ENCODE data around the gene FAM241A.
"Not testable (repeated sequence)": the region's sequence is repeated elsewhere in the genome, so short reads cannot be mapped to it uniquely, and the experiment has no call there.

The FAM241A gene

DNA sequence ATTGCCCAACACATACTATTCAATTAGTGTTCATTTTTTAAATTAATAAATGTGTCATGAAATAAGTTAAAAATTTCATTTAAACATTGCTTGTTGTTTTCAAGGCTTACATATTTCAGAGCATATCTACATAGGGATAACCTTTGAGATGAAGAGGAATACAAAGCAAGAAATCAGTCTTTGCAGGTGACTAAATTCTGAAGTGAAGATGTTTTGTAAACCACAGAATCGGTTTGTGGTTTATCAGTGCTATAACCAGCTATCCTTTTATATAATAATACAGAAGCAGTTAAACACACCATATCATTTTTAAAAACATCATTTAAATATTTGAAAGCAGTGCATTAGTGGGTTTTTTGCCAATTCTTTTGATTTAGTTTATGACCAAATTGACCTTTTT lies 26.9 kb downstream of the FAM241A start:
- no peak for DNase-seq (ENCODE audit: extremely low read depth in 1 of 2, low read depth in 1 of 2)

DNA sequence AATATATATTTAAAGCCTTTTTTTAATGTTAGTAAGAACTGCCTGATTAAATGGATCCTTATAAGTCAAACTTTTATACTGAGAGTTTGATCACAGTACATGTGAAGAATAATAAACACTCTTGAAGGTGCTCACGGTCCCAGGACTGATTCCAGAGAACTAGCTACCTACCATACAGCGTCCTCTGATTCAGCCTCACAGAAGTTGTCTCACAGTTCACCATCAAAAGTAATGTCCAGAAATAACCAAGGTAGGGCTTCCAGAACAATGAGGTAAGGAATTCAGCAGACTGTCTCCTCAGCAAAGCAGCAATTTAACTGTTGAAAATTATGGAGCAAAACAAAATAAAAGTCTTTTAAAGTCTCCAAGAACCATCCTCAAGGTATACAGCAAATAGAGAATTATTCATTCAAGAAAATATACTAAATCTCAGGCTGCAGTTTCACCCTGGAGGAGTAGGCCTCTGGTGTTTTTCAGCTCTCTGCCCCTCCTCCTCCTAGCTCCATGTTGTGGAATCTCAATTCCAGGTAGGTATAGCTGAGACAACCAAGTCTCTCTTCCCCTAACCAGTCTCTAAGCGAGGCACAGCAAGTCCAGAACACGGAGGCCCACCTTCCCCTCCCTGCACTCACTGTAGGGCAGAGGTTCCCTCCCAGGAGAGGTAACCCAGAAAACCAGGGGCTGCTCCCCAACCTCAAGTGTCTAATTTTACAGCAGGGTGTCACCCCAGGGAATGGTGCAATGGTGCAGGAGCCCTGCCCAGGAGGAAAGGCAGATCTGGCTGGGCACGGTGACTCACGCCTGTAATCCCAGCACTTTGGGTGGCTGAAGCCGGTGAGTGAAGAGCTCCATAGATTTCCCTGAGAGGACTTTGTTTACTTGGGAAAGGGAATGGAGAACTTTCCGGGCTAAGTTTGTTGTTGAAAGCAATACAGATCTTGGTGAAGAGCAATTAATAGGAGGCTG lies 28.6 kb downstream of the FAM241A start:
- no peak for DNase-seq (ENCODE audit: extremely low read depth in 1 of 2, low read depth in 1 of 2)

DNA sequence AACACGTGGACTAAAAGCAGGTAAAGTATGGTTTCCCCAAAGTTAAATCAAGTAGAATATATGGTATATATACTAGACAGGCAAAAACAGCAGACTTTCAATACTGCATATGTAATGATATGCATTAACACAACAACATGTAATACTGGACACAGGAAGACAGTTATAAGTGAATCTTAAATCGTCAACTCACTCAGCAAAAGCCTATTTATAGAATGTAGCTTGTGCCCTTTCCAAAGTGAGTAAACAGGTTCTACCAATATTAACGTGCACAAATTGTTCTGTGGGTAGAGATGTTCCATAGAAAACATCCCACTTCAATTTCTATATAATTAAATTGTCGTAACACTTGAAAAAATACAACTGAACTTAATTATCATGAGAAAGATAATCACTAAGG lies 30.6 kb downstream of the FAM241A start:
- DNase-seq (ENCODE audit: extremely low read depth in 1 of 2, low read depth in 1 of 2) = no peak

DNA sequence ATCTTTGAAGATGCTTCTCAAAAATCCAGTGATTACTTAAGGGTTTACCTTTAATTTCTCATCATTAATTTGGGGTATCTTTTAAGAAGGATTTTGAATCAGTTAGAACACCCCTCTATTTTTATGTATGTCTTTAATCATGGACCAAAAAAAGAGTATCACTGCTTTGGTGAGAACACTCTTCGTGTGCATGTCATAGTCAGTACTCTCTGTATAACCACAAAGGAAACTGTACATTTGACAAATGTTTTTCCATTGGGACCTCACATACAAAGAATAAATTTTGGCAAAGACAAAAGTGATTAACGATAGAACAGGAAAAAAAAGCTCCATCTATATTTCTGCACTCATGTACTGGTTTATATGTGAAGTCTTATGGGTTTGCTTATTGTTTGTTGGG lies 31.3 kb downstream of the FAM241A start:
- DNase-seq (ENCODE audit: extremely low read depth in 1 of 2, low read depth in 1 of 2) = no peak

DNA sequence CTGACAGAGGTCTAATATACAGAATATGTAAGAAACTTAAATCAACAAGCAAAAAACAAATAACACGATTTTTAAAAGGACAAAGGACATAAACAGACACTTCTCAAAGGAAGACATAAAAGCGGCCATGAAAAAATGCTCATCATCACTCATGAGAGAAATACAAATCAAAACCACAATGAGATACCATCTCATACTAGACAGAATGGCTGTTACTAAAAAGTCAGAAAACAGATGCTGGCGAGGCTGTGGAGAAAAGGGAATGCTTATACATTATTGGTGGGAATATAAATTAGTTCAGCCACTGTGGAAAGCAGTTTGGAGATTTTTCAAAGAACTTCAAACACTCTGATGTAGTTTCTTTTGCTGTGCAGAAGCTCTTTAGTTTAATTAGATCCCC lies 33.5 kb downstream of the FAM241A start:
- not testable (repeated sequence) for DNase-seq (ENCODE audit: extremely low read depth in 1 of 2, low read depth in 1 of 2)

DNA sequence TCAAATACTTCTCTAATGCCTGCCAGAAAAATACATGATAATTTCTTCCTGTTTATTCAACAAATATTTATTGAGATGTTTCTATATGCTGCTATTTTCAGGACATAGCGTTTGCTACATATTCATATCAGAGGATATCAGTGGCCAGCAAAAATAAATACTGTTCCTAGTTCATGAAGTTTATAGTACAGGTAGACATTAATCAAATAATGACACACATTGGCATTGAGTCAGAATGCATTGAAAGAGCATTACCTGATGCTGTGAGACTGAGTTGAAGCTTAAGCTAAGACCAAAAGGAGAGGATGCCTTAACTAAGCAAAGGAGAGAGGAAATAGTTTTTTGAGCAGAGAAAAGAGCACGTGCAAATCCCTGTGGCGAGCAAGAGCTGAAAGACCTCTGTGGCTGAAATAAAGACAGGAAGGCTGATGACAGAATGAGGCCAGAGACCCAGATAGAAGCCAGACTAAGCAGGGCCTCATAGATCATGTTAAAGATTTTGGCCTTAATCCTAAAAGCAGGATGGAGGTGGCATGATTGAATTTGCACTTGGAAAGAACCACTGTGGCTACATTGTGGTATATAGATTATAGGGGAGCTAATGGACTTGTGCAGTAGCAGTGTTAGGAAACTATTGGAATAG lies 36.2 kb downstream of the FAM241A start:
- no peak for DNase-seq (ENCODE audit: extremely low read depth in 1 of 2, low read depth in 1 of 2)

DNA sequence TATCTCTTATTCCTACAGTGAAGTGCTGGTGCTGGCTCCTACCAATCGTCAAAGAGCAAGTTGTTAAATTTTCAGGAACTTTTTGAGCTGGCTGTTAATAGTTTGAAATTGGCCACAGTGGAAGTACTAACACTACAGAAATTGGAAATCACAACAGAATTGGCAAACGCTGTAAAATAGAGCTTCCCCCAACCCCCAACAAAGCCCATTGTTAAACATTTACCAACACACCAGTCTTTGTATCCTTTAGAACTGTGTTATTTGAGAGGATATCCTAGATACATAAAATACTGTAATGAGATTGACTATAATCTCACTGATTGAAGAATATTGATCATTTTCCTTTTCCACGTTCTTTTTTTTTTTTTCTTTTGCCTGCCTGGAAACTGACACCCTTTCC lies 37.4 kb downstream of the FAM241A start:
- no peak for DNase-seq (ENCODE audit: extremely low read depth in 1 of 2, low read depth in 1 of 2)

DNA sequence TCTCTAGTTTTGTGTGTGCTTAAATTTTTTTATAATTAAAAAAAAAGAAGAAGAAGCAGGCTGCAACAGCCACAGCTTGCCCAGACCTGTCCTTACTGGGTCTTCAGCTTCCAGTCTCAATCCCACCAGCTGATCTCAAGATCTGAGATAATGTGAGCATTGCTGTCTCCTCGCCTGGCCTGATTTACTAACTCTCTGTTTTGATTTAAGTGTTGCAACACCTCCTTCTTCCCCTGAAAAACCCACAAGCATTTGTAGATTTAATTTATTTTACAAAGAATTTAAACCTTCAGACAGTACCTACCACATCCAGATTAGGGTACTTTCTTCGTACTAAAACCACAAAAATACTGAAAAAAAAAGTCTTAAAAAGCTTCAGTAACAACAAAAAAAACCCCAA lies 38.0 kb downstream of the FAM241A start:
- DNase-seq (ENCODE audit: extremely low read depth in 1 of 2, low read depth in 1 of 2) = no peak

DNA sequence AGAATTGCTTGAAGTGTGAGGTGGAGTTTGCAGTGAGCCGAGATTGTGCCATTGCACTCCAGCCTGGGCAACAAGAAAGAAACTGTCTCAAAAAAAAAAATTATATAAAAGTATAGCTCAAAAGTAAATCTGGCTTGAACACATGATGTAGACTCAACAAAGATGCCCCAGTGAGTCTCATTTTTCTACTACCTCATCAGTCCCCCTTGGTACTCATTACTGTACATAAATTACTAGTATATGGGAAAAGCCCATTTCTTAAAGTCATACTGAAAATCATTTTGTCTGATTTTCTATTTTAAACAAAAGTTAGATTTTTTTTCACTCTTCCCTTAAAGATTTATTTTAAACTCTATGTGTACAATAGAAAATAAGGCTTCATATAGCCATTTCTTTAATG lies 39.2 kb downstream of the FAM241A start:
- DNase-seq (ENCODE audit: extremely low read depth in 1 of 2, low read depth in 1 of 2) = no peak

DNA sequence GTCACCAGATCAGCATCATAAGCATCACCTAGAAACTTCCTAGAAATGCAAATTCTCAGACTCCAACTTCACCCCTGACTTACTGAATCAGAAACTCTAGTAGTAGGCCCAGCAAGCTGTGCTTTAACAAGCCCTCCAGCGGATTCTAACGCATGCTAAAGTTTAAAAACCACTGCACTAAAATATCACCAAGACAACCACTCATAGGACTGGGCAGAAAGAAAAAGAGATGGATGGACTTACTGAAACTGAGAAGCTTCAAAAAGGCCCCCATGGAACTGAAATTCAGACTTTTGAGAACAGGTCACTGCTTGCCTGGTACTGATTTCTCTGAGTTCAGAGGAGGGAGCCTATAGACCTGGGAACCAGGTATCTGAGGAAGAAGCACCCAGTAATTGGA lies 40.1 kb downstream of the FAM241A start:
- no peak for DNase-seq (ENCODE audit: extremely low read depth in 1 of 2, low read depth in 1 of 2)

DNA sequence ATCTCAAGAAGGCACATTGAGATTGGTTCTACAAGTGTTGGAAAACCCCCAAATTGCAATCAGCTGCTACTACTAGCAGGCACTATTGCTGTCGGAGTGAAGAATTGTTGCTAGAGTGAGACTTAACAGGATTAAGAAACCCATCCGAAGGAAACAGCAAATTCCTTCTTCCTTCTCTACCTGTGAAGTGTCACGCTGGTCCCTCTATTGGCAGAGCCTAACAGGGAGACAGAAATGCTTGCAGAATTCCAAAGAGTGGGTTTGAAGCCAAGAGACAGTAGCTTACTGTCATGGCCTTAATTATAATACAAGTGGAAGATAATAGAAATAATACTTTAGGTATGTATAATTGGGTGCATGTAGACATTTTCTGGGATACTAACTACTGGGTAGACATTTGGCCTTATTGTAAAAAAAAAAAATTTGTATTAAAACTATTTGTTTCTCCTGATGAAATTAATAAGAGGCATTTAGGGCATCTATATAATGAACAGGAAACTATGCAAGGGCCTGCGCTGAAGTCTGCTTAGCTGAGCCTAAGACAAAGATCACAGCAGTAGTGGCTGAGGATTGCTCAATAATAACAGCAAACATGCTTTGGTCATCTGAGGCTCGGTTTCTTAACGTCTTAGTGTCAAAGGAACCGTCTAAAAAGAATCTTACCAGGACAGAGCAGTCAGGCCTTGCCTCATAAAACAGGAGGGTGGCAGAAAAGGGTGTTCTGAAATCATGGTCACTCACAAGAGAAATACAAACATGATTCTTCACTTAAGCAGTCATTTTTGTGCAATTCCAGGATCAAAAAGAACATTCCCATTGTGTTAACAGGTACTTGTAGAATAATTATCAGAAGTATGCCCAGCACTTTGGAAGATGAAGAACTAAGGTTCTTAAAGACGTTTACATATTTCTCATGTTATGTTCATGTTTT lies 40.8 kb downstream of the FAM241A start:
- no peak for DNase-seq (ENCODE audit: extremely low read depth in 1 of 2, low read depth in 1 of 2)

DNA sequence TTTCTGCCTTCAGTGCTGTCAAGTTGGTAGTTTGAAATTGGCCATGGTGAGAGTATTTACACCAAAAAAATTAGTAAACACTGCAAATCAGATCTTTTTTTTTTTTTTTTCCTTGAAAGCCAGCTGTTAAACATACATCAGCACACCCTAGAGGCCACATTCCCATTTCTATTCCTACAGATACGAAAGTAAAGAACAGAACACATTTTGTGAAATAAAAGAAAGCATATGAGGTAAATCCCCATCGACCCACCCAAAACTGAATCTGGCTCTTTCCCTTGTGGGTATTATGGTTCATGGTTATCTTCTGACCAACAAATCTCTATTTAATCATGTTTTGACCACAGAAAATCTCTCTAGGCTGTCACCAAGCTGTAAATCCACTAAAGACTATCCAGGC lies 44.5 kb downstream of the FAM241A start:
- DNase-seq (ENCODE audit: extremely low read depth in 1 of 2, low read depth in 1 of 2) = no peak

DNA sequence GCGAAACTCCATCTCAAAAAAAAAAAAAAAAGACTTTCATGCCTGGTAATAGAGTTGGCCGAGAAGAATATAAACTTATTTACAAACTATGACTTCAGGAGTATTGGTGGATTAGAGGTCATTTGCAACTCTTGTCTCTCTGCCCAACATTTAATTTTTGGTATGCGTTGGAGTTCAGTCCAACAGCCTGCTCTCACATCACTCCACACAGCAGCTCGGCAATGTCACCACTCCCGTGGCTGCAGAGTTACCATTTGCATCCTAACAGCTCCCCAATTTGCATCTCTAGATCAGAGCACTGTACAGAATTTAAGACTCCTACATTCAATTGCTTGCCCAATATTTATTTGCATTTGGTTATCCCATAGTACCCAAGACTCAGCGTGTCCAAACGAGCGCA lies 45.4 kb downstream of the FAM241A start:
- DNase-seq (ENCODE audit: extremely low read depth in 1 of 2, low read depth in 1 of 2) = no peak

DNA sequence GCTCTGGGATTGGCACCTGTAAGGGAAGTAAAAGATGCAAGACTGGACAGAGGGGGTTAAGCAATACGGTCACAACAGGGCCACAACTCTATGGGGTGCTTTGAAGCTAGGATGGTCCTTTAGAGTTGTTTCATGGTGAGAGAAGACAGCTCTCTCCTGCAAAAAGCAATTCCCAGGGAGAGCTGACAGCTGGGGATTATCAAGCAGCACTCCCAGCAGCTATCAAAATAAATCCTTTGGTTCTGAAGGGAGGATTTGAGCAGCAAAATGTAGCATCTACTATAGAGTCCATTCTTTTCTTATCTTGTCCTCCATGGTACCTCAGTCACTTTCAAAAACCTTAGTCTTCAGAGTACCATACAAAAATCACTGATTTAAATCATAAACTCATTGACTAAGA lies 51.2 kb downstream of the FAM241A start:
- DNase-seq (ENCODE audit: extremely low read depth in 1 of 2, low read depth in 1 of 2) = no peak

DNA sequence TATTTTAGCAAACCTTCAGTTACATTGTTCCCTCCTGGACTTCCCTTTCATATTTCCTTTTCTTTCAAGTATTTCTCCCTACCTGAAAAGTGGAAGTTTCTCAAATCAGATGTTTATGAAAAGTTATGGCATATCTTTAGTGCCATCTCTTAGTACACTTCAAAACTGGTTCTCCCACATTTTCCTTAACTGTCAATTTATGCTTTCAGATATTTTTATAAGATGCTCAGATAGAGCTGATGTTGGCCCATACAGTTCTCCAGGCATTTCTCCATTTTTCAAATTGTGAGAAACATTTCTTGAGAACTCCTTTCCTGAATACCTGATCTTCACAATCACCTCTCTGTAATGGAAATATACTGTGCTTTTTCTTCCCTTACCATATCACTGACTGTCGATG lies 53.8 kb downstream of the FAM241A start:
- DNase-seq (ENCODE audit: extremely low read depth in 1 of 2, low read depth in 1 of 2) = no peak

DNA sequence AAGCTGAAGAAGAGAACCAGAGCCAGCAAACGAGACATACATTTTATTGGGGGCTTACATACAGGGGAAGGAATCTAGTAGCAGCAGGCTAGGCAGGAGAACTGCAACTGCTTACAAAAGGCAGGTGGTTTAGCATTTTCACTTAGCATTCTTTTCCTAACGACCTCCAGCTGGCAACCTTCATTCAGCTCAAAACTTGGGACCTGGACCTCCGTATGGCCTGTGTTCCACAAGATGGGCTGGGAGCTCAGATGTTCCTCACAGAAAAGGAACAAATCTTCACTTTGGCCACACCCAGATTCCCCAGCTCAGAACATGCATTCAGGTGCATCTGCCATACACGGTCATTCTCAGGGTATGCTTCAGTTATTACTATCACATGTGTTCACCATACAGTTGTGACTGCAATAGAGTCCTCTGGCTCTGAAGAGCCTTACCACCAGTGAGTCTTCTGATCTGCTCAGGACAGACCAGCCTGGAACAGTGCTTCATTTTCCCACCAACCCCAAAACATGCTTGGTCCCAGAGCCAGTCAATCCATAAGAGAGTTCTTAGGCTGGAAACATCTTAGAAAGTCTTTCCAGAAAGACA lies 56.8 kb downstream of the FAM241A start:
- DNase-seq (ENCODE audit: extremely low read depth in 1 of 2, low read depth in 1 of 2) = no peak

DNA sequence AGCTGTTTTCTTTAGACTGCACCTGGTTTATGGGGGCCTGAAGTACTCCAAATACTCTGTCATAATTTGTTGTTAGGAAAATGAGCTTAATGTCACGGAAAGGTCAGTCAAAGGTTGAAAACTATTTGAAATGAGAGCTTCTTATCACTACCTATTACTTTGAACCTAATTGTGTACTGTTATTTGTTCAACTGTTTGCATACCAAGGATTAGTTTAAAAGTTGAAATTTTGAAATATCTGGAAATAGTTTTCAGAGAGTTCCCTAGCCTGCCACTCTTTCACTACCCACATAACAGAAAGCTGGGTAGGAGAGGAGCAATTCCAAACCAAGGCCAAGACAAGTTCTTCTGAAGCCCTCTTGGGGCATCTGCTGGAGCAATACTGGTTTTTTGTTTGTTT lies 58.3 kb downstream of the FAM241A start:
- DNase-seq (ENCODE audit: extremely low read depth in 1 of 2, low read depth in 1 of 2) = no peak

DNA sequence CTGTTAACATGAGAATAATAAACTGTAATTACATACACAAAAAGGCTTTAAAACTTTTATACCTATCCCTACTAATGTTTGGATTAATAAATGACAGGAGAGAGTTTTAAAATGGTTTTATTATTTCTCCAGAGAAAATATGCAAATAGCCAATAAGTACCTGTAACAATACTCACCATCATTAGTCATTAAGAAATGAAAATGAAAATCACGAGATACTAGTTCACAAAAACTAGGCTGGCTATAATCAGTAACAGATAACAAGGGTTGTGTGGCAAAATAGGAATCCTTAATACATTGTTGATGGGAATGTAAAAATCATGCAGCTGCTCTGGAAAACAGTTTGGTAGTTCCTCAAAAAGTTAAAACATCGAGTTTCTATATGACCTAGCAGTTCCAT lies 61.2 kb downstream of the FAM241A start:
- DNase-seq (ENCODE audit: extremely low read depth in 1 of 2, low read depth in 1 of 2) = no peak

DNA sequence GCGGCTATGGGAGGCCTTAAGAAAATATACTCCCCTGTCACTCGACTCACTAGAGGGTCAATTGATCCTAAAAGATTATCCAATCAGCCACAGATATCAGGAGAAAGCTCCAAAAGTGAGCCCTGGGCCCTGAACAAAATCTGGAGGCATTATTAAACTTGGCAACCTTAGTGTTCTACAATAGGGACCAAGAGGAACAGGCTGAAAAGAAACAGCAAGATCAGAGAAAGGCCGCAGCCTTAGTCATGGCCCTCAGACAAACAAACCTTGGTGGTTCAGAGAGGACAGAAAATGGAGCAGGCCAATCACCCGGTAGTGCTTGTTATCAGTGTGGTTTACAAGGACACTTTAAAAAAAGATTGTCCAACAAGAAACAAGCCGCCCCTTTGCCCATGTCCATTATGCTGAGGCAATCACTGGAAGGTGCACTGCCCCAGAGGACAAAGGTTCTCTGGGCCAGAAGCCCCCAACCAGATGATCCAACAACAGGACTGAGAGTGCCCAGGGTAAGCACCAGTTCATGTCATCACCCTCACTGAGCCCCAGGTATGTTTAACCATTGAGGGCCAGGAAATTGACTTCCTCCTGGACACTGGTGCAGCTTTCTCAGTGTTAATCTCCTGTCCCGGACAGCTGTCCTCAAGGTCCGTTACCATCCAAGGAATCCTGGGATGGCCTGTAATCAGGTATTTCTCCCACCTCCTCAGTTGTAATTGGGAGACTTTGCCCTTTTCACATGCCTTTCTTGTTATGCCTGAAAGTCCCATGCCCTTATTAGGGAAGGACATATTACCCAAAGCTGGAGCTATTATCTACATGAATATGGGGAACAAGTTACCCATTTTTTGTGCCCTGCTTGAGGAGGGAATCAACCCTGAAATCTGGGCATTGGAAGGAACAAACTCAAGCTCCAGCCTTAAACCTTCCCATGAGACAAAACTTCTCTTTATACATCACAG lies 63.2 kb downstream of the FAM241A start:
- DNase-seq (ENCODE audit: extremely low read depth in 1 of 2, low read depth in 1 of 2) = not testable (repeated sequence)

DNA sequence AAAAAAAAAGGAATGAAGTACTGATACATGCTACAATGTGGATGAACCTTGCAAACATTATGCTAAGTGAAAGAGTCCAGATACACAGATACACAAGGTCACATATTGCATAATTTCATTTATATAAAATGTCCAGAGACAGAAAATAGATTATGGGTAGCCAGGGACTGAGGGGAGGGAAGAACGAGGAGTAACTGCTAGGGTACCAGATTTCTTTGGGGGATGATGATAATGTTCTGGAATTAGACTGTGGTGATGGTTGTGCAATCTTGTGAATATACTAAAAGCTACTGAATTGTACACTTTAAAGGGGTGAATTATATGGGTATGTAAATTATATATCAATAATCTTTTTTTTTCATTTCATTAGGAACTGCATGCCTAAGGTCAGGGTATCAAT lies 65.5 kb downstream of the FAM241A start:
- no peak for DNase-seq (ENCODE audit: extremely low read depth in 1 of 2, low read depth in 1 of 2)

Data from stimulated activated CD8-positive, alpha-beta memory T cell treated with anti-CD3 and anti-CD28 coated beads, Interleukin-7, amount 100 ng/mL, for 48 hours (primary cell).